Transverse colon (tissue), 4 donors: ENCODE data around the gene RAI14. TPM values are rescaled to one million over a fixed set of nuclear protein-coding genes. Genes with fewer than 3 reads are reported as not detected.

Experiments
- DNase-seq: peaks from one replicate; pipeline ENCODE4 v3.0.0-alpha.2; 2019
- H3K27ac ChIP-seq, 4 donors: fragments of 200-600 bp; sonication (generic); 2 replicates each; pipeline ENCODE4 v1.5.1; 2016 to 2018; ENCODE audit warnings: inconsistent platforms in 4 of 4
- H3K27me3 ChIP-seq: fragments of 200-600 bp; sonication (generic); 2 replicates; pipeline ENCODE4 v1.5.1; 2017; ENCODE audit warnings: inconsistent platforms
- H3K36me3 ChIP-seq, 4 donors: fragments of 200-600 bp; sonication (generic); 2 replicates each; pipeline ENCODE4 v1.5.1; 2017 to 2019; ENCODE audit warnings: inconsistent platforms in 4 of 4
- H3K4me1 ChIP-seq, 4 donors: fragments of 200-600 bp; sonication (generic); 2 replicates each; pipeline ENCODE4 v1.5.1; 2017 to 2020; ENCODE audit warnings: inconsistent platforms in 4 of 4
- H3K4me3 ChIP-seq, 4 donors: fragments of 200-600 bp; sonication (generic); 1 replicate in 1 of 4; 2 replicates in 3 of 4; pipeline versions ENCODE4 v1.5.1 to v1.6.1; 2017 to 2019; ENCODE audit warnings: inconsistent platforms in 4 of 4
- H3K9me3 ChIP-seq, 2 donors: fragments of 200-600 bp; sonication (generic); 2 replicates each; pipeline ENCODE4 v1.5.1; 2017 to 2019; ENCODE audit warnings: inconsistent platforms in 2 of 2
- CTCF ChIP-seq, 5 experiments: fragments of 200-600 bp in 3 of 5; fragments of 450-650 bp in 2 of 5; sonication (generic) in 3 of 5; IDR thresholded peaks; 1 replicate in 2 of 5; 2 replicates in 3 of 5; pipeline ENCODE4 v1.5.1; 2016 to 2017; ENCODE audit warnings: antibody characterized with exemption in 5 of 5, inconsistent platforms in 3 of 5, mild to moderate bottlenecking in 2 of 5, moderate library complexity in 1 of 5
- EP300 ChIP-seq: sonication (generic); formaldehyde crosslinking; IDR thresholded peaks from one replicate; pipeline ENCODE4 v1.6.1; 2017; ENCODE audit warnings: antibody characterized with exemption, low read depth
- POLR2A ChIP-seq: fragments of 450-650 bp; IDR thresholded peaks from one replicate; pipeline ENCODE4 v1.6.1; 2016; ENCODE audit warnings: antibody characterized with exemption, mild to moderate bottlenecking, moderate library complexity
- POLR2AphosphoS5 ChIP-seq, 3 donors: sonication (generic); formaldehyde crosslinking; IDR thresholded peaks; one replicate each; pipeline ENCODE4 v1.6.1; 2016; ENCODE audit warnings: antibody characterized with exemption in 3 of 3
- WGBS, 2 donors: methylation state at CpG; one replicate each; pipeline ENCODE4 v1.1.5; 2018; ENCODE audit warnings: low coverage in 1 of 2; 5-methylcytosine and 5-hydroxymethylcytosine counted together
- in situ Hi-C, 4 donors: fragments of 200-750 bp; cut with MboI; loops; one replicate each; pipeline versions ENCODE4 v1.15.0 to v1.15.1; 2017; ENCODE audit warnings: low sequenced_read_pairs in 3 of 4, low pct_ligation_motif_present in 1 of 4, low pct_unique_long_range_greater_than_20kb in 1 of 4
- intact Hi-C: fragments of 100-400 bp; cut with DNase I; formaldehyde crosslinking; loops from one replicate; pipeline ENCODE4 v1.15.1; 2023; ENCODE audit warnings: low total_unique reads
- total RNA-seq, 4 donors: library from RNA; depleted of rRNA; stranded (reverse); fragments of >200 nt; gene quantifications; one replicate each; pipeline ENCODE4 v1.1.0, GENCODE V29; 2016

RAI14 gene
- total RNA-seq, 4 donors from 2014 or later: 13.9 to 18.3 (median 15.3) TPM

GRCh38 chr5:34707451-34708107, 51.5 kb downstream of the RAI14 start:
- Histone ChIP-seq H3K4me3 (no peak overlapping the region), H3K27me3 (no peaks in the 10 kb centered on the region), H3K9me3 (no peaks in the 10 kb centered on the region), H3K36me3 (no peaks in the 10 kb centered on the region), H3K4me1 (no peaks in the 10 kb centered on the region), H3K27ac (no peak overlapping the region)
- in situ Hi-C loops: no loop called here
- DNase-seq: no peak
- 67 to 78% methylated on average over 3 to 5 of the region's 5 CpGs for WGBS, 2 donors
- TF ChIP-seq CTCF (IDR thresholded peaks at IDR 0.05): no peak
- TF ChIP-seq POLR2AphosphoS5 (IDR thresholded peaks at IDR 0.05): no peak
- no peak for TF ChIP-seq EP300
- TF ChIP-seq POLR2A: no peak
- intact Hi-C loops: no loop called here

GRCh38 chr5:34708777-34709176, 52.6 kb downstream of the RAI14 start:
- TF ChIP-seq EP300: no peak
- TF ChIP-seq CTCF (IDR thresholded peaks at IDR 0.05): no peak
- no peak for TF ChIP-seq POLR2A
- TF ChIP-seq POLR2AphosphoS5 (IDR thresholded peaks at IDR 0.05): no peak
- H3K4me3 ChIP-seq: no peak overlapping the region
- H3K27me3 ChIP-seq: no peaks in the 10 kb centered on the region
- H3K9me3 ChIP-seq: no peaks in the 10 kb centered on the region
- H3K4me1 ChIP-seq: no peaks in the 10 kb centered on the region
- peak overlapping the region in 2 of 4 donors; percentile 42 to 51 for H3K27ac ChIP-seq
- H3K36me3 ChIP-seq: no peaks in the 10 kb centered on the region
- intact Hi-C loops: no loop called here
- in situ Hi-C loops: no loop called here
- 74 to 89% methylated on average over 2 of the region's 2 CpGs for WGBS, 2 donors
- DNase-seq: no peak

GRCh38 chr5:34709861-34710673, 53.9 kb downstream of the RAI14 start:
- WGBS, 2 donors: 53 to 78% methylated on average over 2 to 6 of the region's 6 CpGs
- no peaks in the 10 kb centered on the region for H3K4me1 ChIP-seq
- intact Hi-C loops: no loop called here
- in situ Hi-C loops: no loop called here
- no peak for DNase-seq
- TF ChIP-seq POLR2AphosphoS5 (IDR thresholded peaks at IDR 0.05) (no peak), POLR2A (no peak), CTCF (IDR thresholded peaks at IDR 0.05) (no peak), EP300 (no peak)
- H3K27me3 ChIP-seq: no peaks in the 10 kb centered on the region
- no peak overlapping the region for H3K4me3 ChIP-seq
- no peaks in the 10 kb centered on the region for H3K9me3 ChIP-seq
- H3K27ac ChIP-seq: peak overlapping the region in 3 of 4 donors; percentile 10 to 51 (median 42)
- H3K36me3 ChIP-seq: no peaks in the 10 kb centered on the region

- intact Hi-C loops: no loop called here
- H3K4me3 ChIP-seq: no peak overlapping the region
- TF ChIP-seq EP300 (no peak), POLR2AphosphoS5 (IDR thresholded peaks at IDR 0.05) (no peak)
- H3K27me3 ChIP-seq: no peaks in the 10 kb centered on the region
- in situ Hi-C loops: no loop called here
- no peaks in the 10 kb centered on the region for H3K9me3 ChIP-seq
- DNase-seq: no peak
- 91 to 95% methylated on average over 4 of the region's 4 CpGs for WGBS, 2 donors
- H3K27ac ChIP-seq: no peak overlapping the region
- no peaks in the 10 kb centered on the region for H3K4me1 ChIP-seq
- H3K36me3 ChIP-seq: no peaks in the 10 kb centered on the region
Observed at GRCh38 chr5:34712565-34712964, 56.4 kb downstream of the RAI14 start.
